PC-3 (cell line): ENCODE data around the gene CALHM1. TPM values are rescaled to one million over a fixed set of nuclear protein-coding genes. Genes with fewer than 3 reads are reported as not detected.
"Not testable (repeated sequence)": the region's sequence is repeated elsewhere in the genome, so short reads cannot be mapped to it uniquely, and the experiment has no call there.

Experiments used
- ATAC-seq: fragments of 200-7000 bp; cut with Tn5 transposase; 2 replicates; pipeline ENCODE4 v1.9.1; 2020; ENCODE audit warnings: mild to moderate bottlenecking, moderate library complexity
- BruUV-seq: library from RNA; stranded (reverse); fragments of 400-500 nt; replicated peaks from 2 replicates; lab custom pipeline; 2021; lab: Mats Ljungman, UMichigan
- CTCF ChIA-PET: fragments of 300-600 bp; sonication (Branson Sonifier 250); formaldehyde crosslinking; loops from one replicate; lab custom pipeline; 2022; ENCODE audit warnings: antibody characterized with exemption; lab: Charles Lee
- POLR2A ChIA-PET: fragments of 300-600 bp; sonication (Branson Sonifier 250); formaldehyde crosslinking; loops from one replicate; lab custom pipeline; 2022; ENCODE audit warnings: antibody characterized with exemption; ENCODE audit not compliant: unreplicated experiment; lab: Charles Lee
- DNase-seq: peaks from one replicate; pipeline ENCODE4 v3.0.0-alpha.2; 2015
- H2AFZ ChIP-seq: fragments of 300-600 bp; sonication (generic); 2 replicates; pipeline ENCODE4 v1.6.0; 2016; ENCODE audit warnings: antibody characterized with exemption, low read length
- H3F3A ChIP-seq: fragments of 300-600 bp; sonication (generic); one replicate; pipeline ENCODE4 v1.6.0; 2017; ENCODE audit warnings: antibody characterized with exemption, low read length, control low read depth, mild to moderate bottlenecking; ENCODE audit not compliant: unreplicated experiment
- H3K27ac ChIP-seq: fragments of 300-600 bp; sonication (generic); 2 replicates; pipeline ENCODE4 v1.5.1; 2016; ENCODE audit warnings: mild to moderate bottlenecking, low read length
- H3K27me3 ChIP-seq: fragments of 300-600 bp; sonication (generic); 2 replicates; pipeline ENCODE4 v1.6.1; 2016; ENCODE audit warnings: low read length, mixed read lengths
- H3K36me3 ChIP-seq: fragments of 300-600 bp; sonication (generic); 2 replicates; pipeline ENCODE4 v1.6.1; 2016; ENCODE audit warnings: low read depth, mixed run types, low read length, mixed read lengths
- H3K4me1 ChIP-seq: fragments of 300-600 bp; sonication (generic); 2 replicates; pipeline ENCODE4 v1.5.1; 2016; ENCODE audit warnings: low read length; ENCODE audit not compliant: insufficient read depth
- H3K4me2 ChIP-seq: fragments of 300-600 bp; sonication (generic); 2 replicates; pipeline ENCODE4 v1.6.0; 2016; ENCODE audit warnings: low read length
- H3K4me3 ChIP-seq: fragments of 300-600 bp; sonication (generic); 2 replicates; pipeline ENCODE4 v1.5.1; 2016; ENCODE audit warnings: mild to moderate bottlenecking, low read length, mixed read lengths
- H3K79me2 ChIP-seq: fragments of 300-600 bp; sonication (generic); 2 replicates; pipeline ENCODE4 v1.6.1; 2017; ENCODE audit warnings: low read length, mixed read lengths
- H3K9ac ChIP-seq: fragments of 300-600 bp; sonication (generic); 2 replicates; pipeline ENCODE4 v1.6.0; 2016; ENCODE audit warnings: mild to moderate bottlenecking, low read length
- H3K9me2 ChIP-seq: fragments of 300-600 bp; sonication (generic); replicated peaks from 2 replicates; pipeline ENCODE4 v1.6.1; 2016; ENCODE audit warnings: mixed run types, low read length, mixed read lengths
- H3K9me3 ChIP-seq: fragments of 300-600 bp; sonication (generic); 2 replicates; pipeline ENCODE4 v1.6.1; 2016; ENCODE audit warnings: low read length, mixed read lengths
- H4K20me1 ChIP-seq: fragments of 300-600 bp; sonication (generic); 2 replicates; pipeline ENCODE4 v1.6.1; 2016; ENCODE audit warnings: low read length, mixed read lengths
- EZH2 ChIP-seq: fragments of 300-600 bp; sonication (generic); IDR thresholded peaks from one replicate; pipeline ENCODE4 v1.6.1; 2017; ENCODE audit warnings: antibody characterized with exemption, mild to moderate bottlenecking, low read length; ENCODE audit not compliant: unreplicated experiment
- EZH2phosphoT487 ChIP-seq: fragments of 300-600 bp; sonication (generic); IDR thresholded peaks from 2 replicates; pipeline ENCODE4 v1.6.1; 2018; ENCODE audit warnings: mild to moderate bottlenecking, antibody characterized with exemption, low read length, borderline replicate concordance
- intact Hi-C: fragments of 100-400 bp; cut with micrococcal nuclease; formaldehyde crosslinking; loops from 2 replicates; pipeline ENCODE4 v1.9.0; 2023
- total RNA-seq: library from RNA; depleted of rRNA; stranded (reverse); fragments of >200 nt; gene quantifications from 2 replicates; pipeline ENCODE4 v1.2.3, GENCODE V29; 2014
- TF ChIP-seq, protein P1 (sequence below): fragments of 300-600 bp; sonication (generic); conservative IDR thresholded peaks from 2 replicates; pipeline ENCODE4 v1.5.1; 2017; ENCODE audit warnings: antibody characterized with exemption, low read depth, mild to moderate bottlenecking, low read length

CALHM1 gene
- total RNA-seq, 1 experiment from 2014 or later: not detected

GRCh38 chr10:103506061-103506460 lies 47.4 kb upstream of the CALHM1 start:
- Histone ChIP-seq H3K9me3 (no peaks in the 10 kb centered on the region), H3K79me2 (no peaks in the 10 kb centered on the region), H3K4me1 (peaks cover 10% of the 10 kb centered on the region), H3K9me2 (no peaks in the 10 kb centered on the region), H3F3A (no peaks in the 10 kb centered on the region), H2AFZ (no peak overlapping the region), H3K4me2 (no peak overlapping the region), H3K4me3 (no peak overlapping the region), H3K27me3 (no peaks in the 10 kb centered on the region), H3K36me3 (no peaks in the 10 kb centered on the region), H3K9ac (no peak overlapping the region), H3K27ac (no peak overlapping the region), H4K20me1 (no peaks in the 10 kb centered on the region)
- BruUV-seq: no TSS peak
- ChIA-PET CTCF (no interaction called here), POLR2A (no interaction called here)
- intact Hi-C loops: no loop called here
- DNase-seq (no peak), ATAC-seq (no peak)
- TF ChIP-seq EZH2phosphoT487 (no peak), EZH2 (no peak)
- TF ChIP-seq, protein P1, sequence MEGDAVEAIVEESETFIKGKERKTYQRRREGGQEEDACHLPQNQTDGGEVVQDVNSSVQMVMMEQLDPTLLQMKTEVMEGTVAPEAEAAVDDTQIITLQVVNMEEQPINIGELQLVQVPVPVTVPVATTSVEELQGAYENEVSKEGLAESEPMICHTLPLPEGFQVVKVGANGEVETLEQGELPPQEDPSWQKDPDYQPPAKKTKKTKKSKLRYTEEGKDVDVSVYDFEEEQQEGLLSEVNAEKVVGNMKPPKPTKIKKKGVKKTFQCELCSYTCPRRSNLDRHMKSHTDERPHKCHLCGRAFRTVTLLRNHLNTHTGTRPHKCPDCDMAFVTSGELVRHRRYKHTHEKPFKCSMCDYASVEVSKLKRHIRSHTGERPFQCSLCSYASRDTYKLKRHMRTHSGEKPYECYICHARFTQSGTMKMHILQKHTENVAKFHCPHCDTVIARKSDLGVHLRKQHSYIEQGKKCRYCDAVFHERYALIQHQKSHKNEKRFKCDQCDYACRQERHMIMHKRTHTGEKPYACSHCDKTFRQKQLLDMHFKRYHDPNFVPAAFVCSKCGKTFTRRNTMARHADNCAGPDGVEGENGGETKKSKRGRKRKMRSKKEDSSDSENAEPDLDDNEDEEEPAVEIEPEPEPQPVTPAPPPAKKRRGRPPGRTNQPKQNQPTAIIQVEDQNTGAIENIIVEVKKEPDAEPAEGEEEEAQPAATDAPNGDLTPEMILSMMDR: no peak

GRCh38 chr10:103504181-103504783 lies 45.6 kb upstream of the CALHM1 start:
- no peaks in the 10 kb centered on the region for H3K79me2 ChIP-seq
- H3K4me2 ChIP-seq: peak overlapping the region; percentile 30
- DNase-seq: peak; percentile 86
- H2AFZ ChIP-seq: no peak overlapping the region
- H4K20me1 ChIP-seq: no peaks in the 10 kb centered on the region
- no peaks in the 10 kb centered on the region for H3K36me3 ChIP-seq
- peak; percentile 94 for ATAC-seq
- TF ChIP-seq, protein P1: no peak
- TF ChIP-seq EZH2: no peak
- TF ChIP-seq EZH2phosphoT487: no peak
- ChIA-PET POLR2A (no interaction called here), CTCF (no interaction called here)
- no TSS peak for BruUV-seq
- no peak overlapping the region for H3K4me3 ChIP-seq
- H3K27ac ChIP-seq: no peak overlapping the region
- no peaks in the 10 kb centered on the region for H3F3A ChIP-seq
- no peaks in the 10 kb centered on the region for H3K27me3 ChIP-seq
- H3K9me3 ChIP-seq: no peaks in the 10 kb centered on the region
- no peak overlapping the region for H3K9ac ChIP-seq
- H3K4me1 ChIP-seq: peaks cover 10% of the 10 kb centered on the region
- intact Hi-C loops: no loop called here
- no peaks in the 10 kb centered on the region for H3K9me2 ChIP-seq

DNA sequence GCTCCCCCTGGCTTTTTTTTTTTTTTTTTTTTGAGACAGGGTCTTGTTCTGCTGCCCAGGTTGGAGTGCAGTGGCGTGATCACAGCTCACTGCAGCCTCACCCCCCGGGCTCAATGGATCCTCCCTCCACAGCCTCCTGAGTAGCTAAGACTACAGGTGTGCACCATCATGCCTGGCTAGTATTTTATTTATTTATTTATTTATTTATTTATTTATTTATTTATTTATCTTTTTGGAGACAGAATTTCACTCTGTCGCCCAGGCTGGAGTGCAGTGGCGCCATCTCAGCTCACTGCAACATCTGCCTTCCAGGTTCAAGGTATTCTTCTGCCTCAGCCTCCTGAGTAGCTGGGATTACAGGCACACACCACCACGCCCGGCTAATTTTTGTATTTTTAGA lies 45.1 kb upstream of the CALHM1 start:
- H3K9ac ChIP-seq, ATAC-seq, DNase-seq, H3K4me2 ChIP-seq, BruUV-seq, H3K36me3 ChIP-seq, H3K27me3 ChIP-seq, H3K27ac ChIP-seq, CTCF ChIA-PET, H3F3A ChIP-seq, intact Hi-C loops, H3K9me3 ChIP-seq, POLR2A ChIA-PET, H4K20me1 ChIP-seq, H3K9me2 ChIP-seq, H3K4me3 ChIP-seq, H2AFZ ChIP-seq, H3K79me2 ChIP-seq: not testable (repeated sequence)
- peaks cover 10% of the 10 kb centered on the region for H3K4me1 ChIP-seq
